ENCODE results near the gene RBP4.

The RBP4 gene

GRCh38 chr10:93567277-93568104, 33.5 kb downstream of the RBP4 start:
- no peak for ATAC-seq
- TF ChIP-seq CSDC2 (CRISPR knock-in tag; IDR thresholded peaks at IDR 0.05) (no peak), TSHZ2 (CRISPR knock-in tag; IDR thresholded peaks at IDR 0.05) (no peak), BACH2 (CRISPR knock-in tag; IDR thresholded peaks at IDR 0.05; ENCODE audit: borderline replicate concordance) (no peak), ZFP3 (CRISPR knock-in tag; IDR thresholded peaks at IDR 0.05) (no peak), ZC3H10 (CRISPR knock-in tag; IDR thresholded peaks at IDR 0.05) (no peak), TCF4 (CRISPR knock-in tag; IDR thresholded peaks at IDR 0.05; ENCODE audit: borderline replicate concordance) (no peak), PPARA (CRISPR knock-in tag; IDR thresholded peaks at IDR 0.05; ENCODE audit: borderline replicate concordance) (no peak), CSRNP3 (CRISPR knock-in tag; IDR thresholded peaks at IDR 0.05) (no peak), ZNF565 (CRISPR knock-in tag; conservative IDR thresholded peaks at IDR 0.05; ENCODE audit: low read depth) (no peak)

- no peak for TF ChIP-seq ZNF8 (CRISPR knock-in tag; IDR thresholded peaks at IDR 0.05)
- TF ChIP-seq ARNTL (CRISPR knock-in tag; IDR thresholded peaks at IDR 0.05; ENCODE audit: borderline replicate concordance, low read depth): no peak
- TF ChIP-seq TOX (CRISPR knock-in tag; IDR thresholded peaks at IDR 0.05; ENCODE audit: borderline replicate concordance): no peak
- TF ChIP-seq ZFP3 (CRISPR knock-in tag; IDR thresholded peaks at IDR 0.05): no peak
- no peak for TF ChIP-seq ESRRG (CRISPR knock-in tag; IDR thresholded peaks at IDR 0.05)
- no peak for TF ChIP-seq BACH2 (CRISPR knock-in tag; IDR thresholded peaks at IDR 0.05; ENCODE audit: borderline replicate concordance)
- no peak for TF ChIP-seq RARB (CRISPR knock-in tag; IDR thresholded peaks at IDR 0.05)
- no peak; the same call in 2 of the 3 replicates for ATAC-seq
These were observed 34.4 kb downstream of the RBP4 start, which contains the start of gene FFAR4 for GRCh38 chr10:93566435-93567276. FFAR4 (plus strand) TSS chr10:93566665; CDS start chr10:93566721, 56 bp downstream.

GRCh38 chr10:93565446-93565845, 35.6 kb downstream of the RBP4 start:
- ATAC-seq: no peak

More at GRCh38 chr10:93565446-93565845, 35.6 kb downstream of the RBP4 start:
- TF ChIP-seq TOX (CRISPR knock-in tag; IDR thresholded peaks at IDR 0.05; ENCODE audit: borderline replicate concordance): no peak
- no peak for TF ChIP-seq TSHZ2 (CRISPR knock-in tag; IDR thresholded peaks at IDR 0.05)
- no peak for TF ChIP-seq GLIS3 (CRISPR knock-in tag; IDR thresholded peaks at IDR 0.05)
- no peak for TF ChIP-seq ZNF565 (CRISPR knock-in tag; conservative IDR thresholded peaks at IDR 0.05; ENCODE audit: low read depth)
- TF ChIP-seq ISL1 (CRISPR knock-in tag; IDR thresholded peaks at IDR 0.05): no peak

Data from SK-N-SH treated with all-trans-retinoic acid at 6 μM for 48 hours (cell line).